ENCODE measurements around the gene PRKAR2A. TPM values are rescaled to one million over a fixed set of nuclear protein-coding genes. Genes with fewer than 3 reads are reported as not detected.
"Not testable (repeated sequence)": the region's sequence is repeated elsewhere in the genome, so short reads cannot be mapped to it uniquely, and the experiment has no call there.

The PRKAR2A gene
- total RNA-seq, 1 experiment from 2014 or later = 54.2 TPM

DNA sequence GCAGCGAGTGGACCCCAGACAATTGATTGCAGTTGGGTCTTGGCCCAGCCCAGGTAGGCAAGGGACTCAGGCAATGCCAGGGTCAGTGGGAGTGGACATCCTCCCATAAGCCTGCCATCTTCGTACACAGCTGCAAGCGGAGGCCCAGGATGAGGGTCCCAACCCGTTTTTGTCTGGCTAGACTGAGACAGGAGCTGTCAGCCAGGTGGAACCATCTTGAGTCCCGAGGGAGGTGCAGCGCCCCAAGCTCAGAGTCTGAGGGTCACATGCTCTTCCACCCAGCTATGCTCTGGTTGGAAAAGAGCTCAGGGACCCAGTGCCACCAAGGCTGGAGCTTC lies 108.1 kb downstream of the PRKAR2A start:
- Histone ChIP-seq H3K36me3 (ENCODE audit: low read depth) (no peaks in the 10 kb centered on the region), H3K27ac (no peak overlapping the region), H3K4me1 (replicated peaks; ENCODE audit: insufficient read depth) (no peaks in the 10 kb centered on the region), H3K9me2 (ENCODE audit: insufficient read depth) (no peaks in the 10 kb centered on the region), H3K9me3 (ENCODE audit: insufficient read depth, low read depth) (no peaks in the 10 kb centered on the region), H3F3A (ENCODE audit: insufficient read depth, low read depth) (no peaks in the 10 kb centered on the region), H4K20me1 (ENCODE audit: insufficient read depth) (no peaks in the 10 kb centered on the region), H3K4me3 (no peak overlapping the region), H2AFZ (no peak overlapping the region), H3K27me3 (ENCODE audit: insufficient read depth, low read depth) (no peaks in the 10 kb centered on the region), H3K4me2 (no peak overlapping the region), H3K79me2 (ENCODE audit: low read depth) (no peaks in the 10 kb centered on the region)
- no TSS peak for BruUV-seq (replicated peaks)
- ChIA-PET POLR2A (ENCODE audit: unreplicated experiment) (no interaction called here), CTCF (interaction anchor here (0.5 to 0.8 kb wide), 5 partner anchors 19 to 466 kb away, joined by 3 to 4 read pairs (median 3); no protein-coding TSS in a partner anchor)
- DNase-seq = no peak
- intact Hi-C loops (cut with micrococcal nuclease; ENCODE audit: unreplicated experiment) = no loop called here
- TF ChIP-seq, protein P1, sequence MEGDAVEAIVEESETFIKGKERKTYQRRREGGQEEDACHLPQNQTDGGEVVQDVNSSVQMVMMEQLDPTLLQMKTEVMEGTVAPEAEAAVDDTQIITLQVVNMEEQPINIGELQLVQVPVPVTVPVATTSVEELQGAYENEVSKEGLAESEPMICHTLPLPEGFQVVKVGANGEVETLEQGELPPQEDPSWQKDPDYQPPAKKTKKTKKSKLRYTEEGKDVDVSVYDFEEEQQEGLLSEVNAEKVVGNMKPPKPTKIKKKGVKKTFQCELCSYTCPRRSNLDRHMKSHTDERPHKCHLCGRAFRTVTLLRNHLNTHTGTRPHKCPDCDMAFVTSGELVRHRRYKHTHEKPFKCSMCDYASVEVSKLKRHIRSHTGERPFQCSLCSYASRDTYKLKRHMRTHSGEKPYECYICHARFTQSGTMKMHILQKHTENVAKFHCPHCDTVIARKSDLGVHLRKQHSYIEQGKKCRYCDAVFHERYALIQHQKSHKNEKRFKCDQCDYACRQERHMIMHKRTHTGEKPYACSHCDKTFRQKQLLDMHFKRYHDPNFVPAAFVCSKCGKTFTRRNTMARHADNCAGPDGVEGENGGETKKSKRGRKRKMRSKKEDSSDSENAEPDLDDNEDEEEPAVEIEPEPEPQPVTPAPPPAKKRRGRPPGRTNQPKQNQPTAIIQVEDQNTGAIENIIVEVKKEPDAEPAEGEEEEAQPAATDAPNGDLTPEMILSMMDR (conservative IDR thresholded peaks at IDR 0.05) = no peak
- TF ChIP-seq EZH2 (IDR thresholded peaks at IDR 0.05; ENCODE audit: low read depth) = no peak

DNA sequence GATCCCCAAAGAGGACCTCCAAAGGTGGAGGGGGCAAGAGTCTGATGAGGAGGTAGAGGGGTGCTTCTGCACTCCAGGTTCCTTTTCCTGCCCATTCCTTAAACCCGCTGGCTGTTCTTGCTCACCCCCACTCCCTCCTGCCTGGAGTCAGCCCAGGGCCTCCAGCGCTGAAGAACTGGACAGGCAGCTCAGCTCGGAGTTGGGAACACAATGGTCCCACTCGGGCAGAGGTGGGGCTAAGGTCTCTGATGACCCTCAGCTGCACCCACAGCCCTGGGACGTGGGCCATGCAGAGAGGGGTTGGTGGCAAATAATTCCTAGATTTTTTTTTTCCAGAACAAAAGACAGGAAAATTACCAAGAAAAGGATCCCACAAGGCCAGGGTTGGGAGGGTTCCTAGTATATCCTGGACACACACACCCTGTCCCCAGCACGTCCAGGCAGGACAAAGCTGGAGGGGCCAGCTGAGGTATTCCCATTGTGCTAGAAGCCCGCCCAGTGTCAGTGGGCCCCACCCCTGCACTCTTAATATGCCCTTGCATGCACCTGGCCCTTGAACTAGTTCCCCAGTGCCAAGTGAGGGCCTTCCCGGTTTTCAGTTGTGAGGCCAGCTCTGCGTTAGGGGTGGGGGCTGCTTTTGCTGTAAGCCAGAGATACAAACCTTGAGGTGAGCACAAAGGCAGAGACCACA lies 108.6 kb downstream of the PRKAR2A start:
- Histone ChIP-seq H3K9me2 (ENCODE audit: insufficient read depth) (no peaks in the 10 kb centered on the region), H3K27ac (no peak overlapping the region), H3K4me2 (no peak overlapping the region), H2AFZ (no peak overlapping the region), H3F3A (ENCODE audit: insufficient read depth, low read depth) (no peaks in the 10 kb centered on the region), H3K9me3 (ENCODE audit: insufficient read depth, low read depth) (no peaks in the 10 kb centered on the region), H3K4me1 (replicated peaks; ENCODE audit: insufficient read depth) (no peaks in the 10 kb centered on the region), H3K36me3 (ENCODE audit: low read depth) (no peaks in the 10 kb centered on the region), H4K20me1 (ENCODE audit: insufficient read depth) (no peaks in the 10 kb centered on the region), H3K79me2 (ENCODE audit: low read depth) (no peaks in the 10 kb centered on the region), H3K4me3 (no peak overlapping the region), H3K27me3 (ENCODE audit: insufficient read depth, low read depth) (no peaks in the 10 kb centered on the region)
- POLR2A ChIA-PET (ENCODE audit: unreplicated experiment) = no interaction called here
- no peak for DNase-seq
- intact Hi-C loops (cut with micrococcal nuclease; ENCODE audit: unreplicated experiment) = no loop called here
- CTCF ChIA-PET = interaction anchor here (0.6 to 0.8 kb wide), 4 partner anchors 19 to 465 kb away, joined by 3 to 8 read pairs (median 4); no protein-coding TSS in a partner anchor
- no TSS peak for BruUV-seq (replicated peaks)
- TF ChIP-seq EZH2 (IDR thresholded peaks at IDR 0.05; ENCODE audit: low read depth) = no peak
- TF ChIP-seq, protein P1 (conservative IDR thresholded peaks at IDR 0.05) = no peak

DNA sequence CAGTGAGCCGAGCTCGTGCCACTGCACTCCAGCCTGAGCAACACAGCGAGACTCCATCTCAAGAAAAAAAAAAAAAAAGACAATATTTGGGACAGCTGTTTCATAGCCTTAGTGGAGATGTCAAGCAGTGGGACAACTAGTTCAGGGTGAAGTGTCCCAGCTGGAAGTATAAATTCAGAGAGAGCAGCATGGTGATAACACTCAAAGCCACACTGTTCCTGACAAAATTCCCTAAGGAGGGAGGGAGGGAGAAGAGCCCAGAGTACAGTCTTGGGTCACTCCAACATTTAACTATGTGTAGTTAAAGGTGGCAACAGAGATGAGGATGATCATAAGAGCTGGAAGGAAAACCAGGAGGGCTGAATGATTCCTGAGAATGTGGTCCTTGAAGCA lies 109.5 kb downstream of the PRKAR2A start:
- Histone ChIP-seq H3K27ac (no peak overlapping the region), H3K79me2 (ENCODE audit: low read depth) (no peaks in the 10 kb centered on the region), H3K9me2 (ENCODE audit: insufficient read depth) (no peaks in the 10 kb centered on the region), H3K4me1 (replicated peaks; ENCODE audit: insufficient read depth) (no peaks in the 10 kb centered on the region), H3K27me3 (ENCODE audit: insufficient read depth, low read depth) (no peaks in the 10 kb centered on the region), H4K20me1 (ENCODE audit: insufficient read depth) (no peaks in the 10 kb centered on the region), H3K4me2 (no peak overlapping the region), H3F3A (ENCODE audit: insufficient read depth, low read depth) (no peaks in the 10 kb centered on the region), H3K9me3 (ENCODE audit: insufficient read depth, low read depth) (no peaks in the 10 kb centered on the region), H3K4me3 (no peak overlapping the region), H2AFZ (no peak overlapping the region), H3K36me3 (ENCODE audit: low read depth) (no peaks in the 10 kb centered on the region)
- no TSS peak for BruUV-seq (replicated peaks)
- no peak for TF ChIP-seq EZH2 (IDR thresholded peaks at IDR 0.05; ENCODE audit: low read depth)
- TF ChIP-seq, protein P1 (conservative IDR thresholded peaks at IDR 0.05) = no peak
- intact Hi-C loops (cut with micrococcal nuclease; ENCODE audit: unreplicated experiment) = no loop called here
- CTCF ChIA-PET = interaction anchor here (0.5 kb wide), 1 partner anchor 47 kb away, joined by 7 read pairs; no protein-coding TSS in a partner anchor
- DNase-seq = no peak
- POLR2A ChIA-PET (ENCODE audit: unreplicated experiment) = no interaction called here

DNA sequence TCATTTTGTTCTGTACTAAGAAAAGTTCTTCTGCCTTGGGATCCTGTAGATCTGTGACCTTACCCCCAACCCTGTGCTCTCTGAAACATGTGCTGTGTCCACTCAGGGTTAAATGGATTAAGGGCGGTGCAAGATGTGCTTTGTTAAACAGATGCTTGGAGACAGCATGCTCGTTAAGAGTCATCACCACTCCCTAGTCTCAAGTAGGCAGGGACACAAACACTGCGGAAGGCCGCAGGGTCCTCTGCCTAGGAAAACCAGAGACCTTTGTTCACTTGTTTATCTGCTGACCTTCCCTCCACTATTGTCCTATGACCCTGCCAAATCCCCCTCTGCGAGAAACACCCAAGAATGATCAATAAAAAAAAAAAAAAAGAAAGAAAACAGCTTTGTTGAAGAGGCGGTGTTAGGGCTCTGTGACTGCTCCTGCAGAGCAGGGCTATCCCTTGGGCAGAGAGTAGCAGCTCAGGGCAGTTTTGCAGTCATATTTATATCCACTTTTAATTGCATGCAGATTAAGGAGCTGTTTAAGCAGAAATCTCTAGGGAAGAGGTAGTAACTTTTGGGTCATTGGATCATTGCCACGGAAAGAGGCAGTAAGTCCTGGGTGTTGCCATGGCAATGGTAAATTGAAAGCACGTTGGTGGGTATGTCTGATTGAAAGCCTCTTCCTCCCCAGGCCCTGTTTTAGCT lies 112.5 kb downstream of the PRKAR2A start:
- CTCF ChIA-PET; H3K36me3 ChIP-seq (ENCODE audit: low read depth); H3K4me2 ChIP-seq; H3F3A ChIP-seq (ENCODE audit: insufficient read depth, low read depth); H3K4me3 ChIP-seq; H4K20me1 ChIP-seq (ENCODE audit: insufficient read depth); H3K27me3 ChIP-seq (ENCODE audit: insufficient read depth, low read depth); BruUV-seq (replicated peaks); H3K9me2 ChIP-seq (ENCODE audit: insufficient read depth); H3K4me1 ChIP-seq (replicated peaks; ENCODE audit: insufficient read depth); H3K79me2 ChIP-seq (ENCODE audit: low read depth); H3K27ac ChIP-seq; DNase-seq; H2AFZ ChIP-seq; intact Hi-C loops (cut with micrococcal nuclease; ENCODE audit: unreplicated experiment); H3K9me3 ChIP-seq (ENCODE audit: insufficient read depth, low read depth): not testable (repeated sequence)
- POLR2A ChIA-PET (ENCODE audit: unreplicated experiment) = interaction anchor here (0.6 kb wide), 1 partner anchor 187 kb away, joined by 3 read pairs; no protein-coding TSS in a partner anchor

DNA sequence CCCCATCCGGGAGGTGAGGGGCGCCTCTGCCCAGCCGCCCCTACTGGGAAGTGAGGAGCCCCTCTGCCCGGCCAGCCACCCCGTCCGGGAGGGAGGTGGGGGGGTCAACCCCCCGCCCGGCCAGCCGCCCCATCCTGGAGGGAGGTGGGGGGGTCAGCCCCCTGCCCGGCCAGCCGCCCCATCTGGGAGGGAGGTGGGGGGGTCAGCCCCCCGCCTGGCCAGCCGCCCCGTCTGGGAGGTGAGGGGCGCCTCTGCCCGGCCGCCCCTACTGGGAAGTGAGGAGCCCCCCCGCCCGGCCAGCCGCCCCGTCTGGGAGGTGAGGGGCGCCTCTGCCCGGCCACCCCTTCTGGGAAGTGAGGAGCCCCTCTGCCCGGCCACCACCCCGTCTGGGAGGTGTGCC lies 113.1 kb downstream of the PRKAR2A start:
- CTCF ChIA-PET; BruUV-seq (replicated peaks); H3K4me3 ChIP-seq; H4K20me1 ChIP-seq (ENCODE audit: insufficient read depth); H3K9me2 ChIP-seq (ENCODE audit: insufficient read depth); intact Hi-C loops (cut with micrococcal nuclease; ENCODE audit: unreplicated experiment); H3K27ac ChIP-seq; H3K4me1 ChIP-seq (replicated peaks; ENCODE audit: insufficient read depth); H2AFZ ChIP-seq; H3K4me2 ChIP-seq; H3K9me3 ChIP-seq (ENCODE audit: insufficient read depth, low read depth); H3F3A ChIP-seq (ENCODE audit: insufficient read depth, low read depth); POLR2A ChIA-PET (ENCODE audit: unreplicated experiment); H3K36me3 ChIP-seq (ENCODE audit: low read depth); H3K79me2 ChIP-seq (ENCODE audit: low read depth); H3K27me3 ChIP-seq (ENCODE audit: insufficient read depth, low read depth); DNase-seq: not testable (repeated sequence)

Data from PC-9 (cell line).